Stimulated activated CD8-positive, alpha-beta memory T cell treated with anti-CD3 and anti-CD28 coated beads, Interleukin-7, amount 100 ng/mL, for 4 hours (primary cell): ENCODE data around the gene NXT1.

ENCODE experiments used
- DNase-seq, 2 donors: peaks; one replicate each; pipeline ENCODE4 v3.0.0-alpha.2; 2020; ENCODE audit warnings: low read depth in 2 of 2

NXT1 gene

DNA sequence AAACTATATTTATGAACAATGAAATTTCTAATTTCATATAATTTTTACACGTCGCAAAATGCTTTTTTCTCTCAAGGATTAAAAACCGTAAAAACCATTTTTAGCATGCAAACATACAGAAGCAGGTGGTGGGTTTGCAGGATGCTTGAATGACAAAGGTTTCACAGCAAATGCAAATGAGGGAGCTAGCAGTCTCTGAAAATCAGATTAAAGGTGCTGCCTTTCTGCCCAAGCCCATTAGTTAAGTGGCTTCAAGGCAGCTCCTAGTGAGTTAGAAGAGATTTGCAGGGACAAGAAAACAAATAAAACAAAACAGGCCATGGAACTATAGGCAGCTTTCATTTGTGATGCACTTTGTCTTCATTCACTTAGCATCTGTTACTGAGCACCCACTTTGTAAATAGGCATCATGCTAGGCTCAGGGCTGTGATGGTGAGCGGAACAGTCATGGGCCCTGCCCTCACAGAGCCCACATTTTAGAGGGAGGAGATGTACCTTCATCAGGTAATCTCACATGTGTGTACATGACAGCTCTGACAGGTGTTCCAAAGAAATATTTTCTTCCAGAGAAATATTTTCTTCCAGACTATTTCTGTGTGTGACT, 41.2 kb downstream of the NXT1 start:
- DNase-seq, result no peak

DNA sequence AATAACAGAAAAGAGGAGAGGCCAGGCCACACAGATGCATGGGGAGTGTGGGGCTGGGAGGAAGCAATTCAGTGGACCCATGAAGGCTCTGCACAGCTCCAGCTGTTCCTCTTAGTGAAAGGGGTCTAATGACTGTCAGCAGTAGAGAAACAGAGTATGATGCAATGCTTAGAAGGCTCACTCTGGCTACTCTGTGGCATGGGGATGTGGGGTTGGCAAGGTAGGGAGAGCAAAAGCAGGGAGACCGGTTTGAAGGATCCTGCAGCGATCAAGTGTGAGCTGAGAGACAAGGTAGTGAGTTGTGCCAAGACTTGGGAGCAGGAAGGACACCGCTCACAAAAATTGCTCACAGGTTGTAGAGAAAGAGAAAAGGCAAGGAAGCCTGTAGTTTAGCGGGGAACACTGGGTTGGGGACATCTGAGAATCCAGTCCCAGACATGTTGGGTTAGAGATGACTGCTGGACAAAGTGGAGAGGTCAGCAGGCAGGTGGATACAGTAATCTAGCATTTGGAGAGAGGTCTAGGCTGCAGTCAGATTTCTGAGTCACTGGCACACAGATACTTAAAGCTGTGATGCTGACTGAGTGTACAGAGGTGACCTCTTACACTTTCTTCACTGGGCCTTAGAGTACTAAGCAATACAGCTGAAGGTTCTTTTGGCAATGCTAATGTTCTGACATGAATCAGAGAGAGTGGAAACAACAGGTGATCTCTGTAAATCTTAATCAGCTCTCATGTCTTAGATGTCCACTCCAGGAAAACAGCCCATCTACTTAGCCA, 43.6 kb downstream of the NXT1 start:
- DNase-seq, result no peak

GRCh38 chr20:23396950-23397627, 46.5 kb downstream of the NXT1 start:
- DNase-seq, result no peak

DNA sequence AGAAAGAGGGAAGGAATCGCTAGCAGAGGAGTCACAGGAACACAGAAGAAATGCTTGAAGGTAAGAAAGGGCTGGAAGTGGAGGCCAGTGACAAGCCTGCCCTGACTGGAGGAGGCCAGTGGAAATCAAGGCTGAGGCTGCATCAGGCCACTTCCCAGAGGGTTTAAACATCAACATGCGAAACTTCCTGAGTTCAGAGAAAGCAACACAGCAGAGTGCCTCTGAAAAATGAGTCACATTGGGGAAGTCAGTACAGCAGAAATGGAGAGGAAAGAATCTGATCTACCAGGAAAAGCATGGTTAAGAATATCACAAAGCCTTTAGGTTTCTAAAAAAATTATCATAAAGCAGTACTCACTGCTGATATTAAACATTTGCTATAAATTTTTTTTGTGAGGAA, 47.4 kb downstream of the NXT1 start:
- no peak for DNase-seq

DNA sequence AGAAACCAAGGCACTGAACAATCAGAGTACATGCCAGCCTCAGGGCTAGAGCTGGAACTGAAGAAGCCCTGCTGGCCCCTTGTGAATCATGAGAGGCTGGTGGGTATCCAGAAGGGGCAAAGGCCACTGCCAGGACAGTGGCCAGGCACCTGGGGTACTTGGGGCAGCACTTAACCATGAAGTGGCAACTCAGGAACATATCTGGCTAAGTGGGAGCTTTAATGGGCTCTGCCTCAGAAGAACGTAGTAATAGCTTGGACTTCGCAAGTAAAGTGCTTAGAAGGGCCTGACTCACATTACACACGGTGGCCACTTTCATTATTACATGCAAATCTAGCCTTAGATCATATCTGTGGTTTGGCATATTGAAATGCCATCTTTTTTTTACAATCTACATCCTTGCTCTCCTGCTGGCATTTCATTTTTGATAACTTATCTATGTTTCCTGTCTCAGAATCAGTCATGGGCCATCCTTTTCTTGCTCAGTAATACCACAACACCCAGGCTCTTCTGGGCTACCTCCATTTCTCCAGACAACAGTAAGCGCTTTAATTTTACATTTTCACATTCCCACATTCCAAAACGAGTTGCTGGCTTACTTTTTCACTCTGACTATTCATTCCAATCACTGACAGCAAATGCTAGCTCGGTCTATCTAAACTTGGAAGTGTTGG, 49.1 kb downstream of the NXT1 start:
- no peak for DNase-seq

DNA sequence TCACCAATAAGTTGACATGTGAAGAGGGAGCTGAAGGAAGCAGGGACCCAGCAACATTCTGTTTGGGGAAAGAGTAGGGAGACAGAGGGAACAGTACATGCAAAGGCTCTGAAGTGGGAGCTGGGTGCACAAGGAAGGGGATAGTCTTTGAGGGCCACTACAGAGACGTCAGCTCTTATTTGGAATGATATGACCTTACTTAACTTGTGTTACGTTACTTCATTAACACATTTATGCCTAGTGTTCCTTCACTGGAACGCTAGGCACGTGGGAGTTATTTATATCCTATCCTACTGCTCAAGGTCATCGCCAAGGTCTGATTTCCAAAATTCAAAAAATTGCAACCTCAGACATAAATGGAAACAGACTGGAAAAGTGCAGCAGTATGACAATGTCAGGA, 50.5 kb downstream of the NXT1 start:
- DNase-seq, result no peak

GRCh38 chr20:23403751-23404150, 53.2 kb downstream of the NXT1 start:
- DNase-seq, result no peak

GRCh38 chr20:23404196-23404595, 53.6 kb downstream of the NXT1 start:
- no peak for DNase-seq
